ENCODE results near the gene SGK2. TPM values are rescaled to one million over a fixed set of nuclear protein-coding genes. Genes with fewer than 3 reads are reported as not detected.

Gene SGK2
- total and polyA plus RNA-seq, 2 of the 13 experiments (the other 11 are each of a cell fraction or from before 2014, with no cell fraction given) = 6.2 to 29.4 TPM

GRCh38 chr20:43558412-43559146, at the start of gene SGK2 (continued):
- TF ChIP-seq REST (IDR thresholded peaks at IDR 0.05; ENCODE audit: borderline replicate concordance in 1 of 2, low read depth in 1 of 2, low read length in 2 of 2) (peak in 1 of 2 experiments; percentile 71; a peak in 2 of 4 replicates), PCBP1 (IDR thresholded peaks at IDR 0.05; ENCODE audit: borderline replicate concordance, low read depth, low read length) (no peak), REXO4 (CRISPR knock-in tag; IDR thresholded peaks at IDR 0.05; ENCODE audit: borderline replicate concordance) (no peak), ZNF569 (CRISPR knock-in tag; IDR thresholded peaks at IDR 0.05; ENCODE audit: borderline replicate concordance) (no peak), POLR2AphosphoS2 (IDR thresholded peaks at IDR 0.05; ENCODE audit: low read depth, low read length) (no peak), NFIC (IDR thresholded peaks at IDR 0.05; ENCODE audit: low read length) (peak; percentile 67; the same call in 1 of the 2 replicates), ZNF225 (CRISPR knock-in tag; IDR thresholded peaks at IDR 0.05) (peak; percentile 84), ZMYM3 (CRISPR knock-in tag; IDR thresholded peaks at IDR 0.05) (peak; percentile 41), ZNF710 (CRISPR knock-in tag; IDR thresholded peaks at IDR 0.05; ENCODE audit: borderline replicate concordance) (no peak; the same call in 1 of the 2 replicates), SNAPC5 (CRISPR knock-in tag; IDR thresholded peaks at IDR 0.05; ENCODE audit: borderline replicate concordance) (0 out of 2 replicates have a peak, but pooled peaks have one; percentile 27), KDM5A (IDR thresholded peaks at IDR 0.05; ENCODE audit: borderline replicate concordance, low read length) (peak; percentile 63; the same call in 1 of the 2 replicates), SPEN (CRISPR knock-in tag; IDR thresholded peaks at IDR 0.05; ENCODE audit: low read depth) (peak; percentile 87), PRDM15 (CRISPR knock-in tag; IDR thresholded peaks at IDR 0.05) (peak; percentile 71; the same call in 1 of the 2 replicates), IRX3 (CRISPR knock-in tag; IDR thresholded peaks at IDR 0.05; ENCODE audit: borderline replicate concordance, low read depth) (no peak), ZNF333 (CRISPR knock-in tag; IDR thresholded peaks at IDR 0.05; ENCODE audit: borderline replicate concordance) (peak; percentile 76; the same call in 1 of the 2 replicates)

Data from HepG2 (cell line).